Adipocyte (in vitro differentiated cells): Measurements from ENCODE around the gene CHD2.
"Not testable (repeated sequence)": the region's sequence is repeated elsewhere in the genome, so short reads cannot be mapped to it uniquely, and the experiment has no call there.

ENCODE experiments used
- DNase-seq: peaks from one replicate; pipeline ENCODE4 v3.0.0-alpha.2; 2015; ENCODE audit warnings: low read depth
- H3K27me3 ChIP-seq: replicated peaks from 2 replicates; pipeline ENCODE4 v1.7.0; 2013; ENCODE audit warnings: mild to moderate bottlenecking, low read length, moderate library complexity; ENCODE audit not compliant: control insufficient read depth, insufficient read depth
- H3K36me3 ChIP-seq: 2 replicates; pipeline ENCODE4 v1.7.0; 2013; ENCODE audit warnings: low read length, mild to moderate bottlenecking, moderate library complexity; ENCODE audit not compliant: control insufficient read depth, insufficient read depth, severe bottlenecking
- H3K4me1 ChIP-seq: 2 replicates; pipeline ENCODE4 v1.7.0; 2013; ENCODE audit warnings: mild to moderate bottlenecking, low read length, moderate library complexity; ENCODE audit not compliant: control insufficient read depth, insufficient read depth
- H3K4me3 ChIP-seq: 2 replicates; pipeline ENCODE4 v1.7.0; 2013; ENCODE audit warnings: mild to moderate bottlenecking, low read length, moderate library complexity
- H3K9ac ChIP-seq: 2 replicates; pipeline ENCODE4 v1.7.0; 2013; ENCODE audit warnings: mild to moderate bottlenecking, low read length, moderate library complexity
- H3K9me3 ChIP-seq: 2 replicates; pipeline ENCODE4 v1.7.0; 2013; ENCODE audit warnings: mild to moderate bottlenecking, low read length, moderate library complexity; ENCODE audit not compliant: control insufficient read depth

Gene CHD2

DNA sequence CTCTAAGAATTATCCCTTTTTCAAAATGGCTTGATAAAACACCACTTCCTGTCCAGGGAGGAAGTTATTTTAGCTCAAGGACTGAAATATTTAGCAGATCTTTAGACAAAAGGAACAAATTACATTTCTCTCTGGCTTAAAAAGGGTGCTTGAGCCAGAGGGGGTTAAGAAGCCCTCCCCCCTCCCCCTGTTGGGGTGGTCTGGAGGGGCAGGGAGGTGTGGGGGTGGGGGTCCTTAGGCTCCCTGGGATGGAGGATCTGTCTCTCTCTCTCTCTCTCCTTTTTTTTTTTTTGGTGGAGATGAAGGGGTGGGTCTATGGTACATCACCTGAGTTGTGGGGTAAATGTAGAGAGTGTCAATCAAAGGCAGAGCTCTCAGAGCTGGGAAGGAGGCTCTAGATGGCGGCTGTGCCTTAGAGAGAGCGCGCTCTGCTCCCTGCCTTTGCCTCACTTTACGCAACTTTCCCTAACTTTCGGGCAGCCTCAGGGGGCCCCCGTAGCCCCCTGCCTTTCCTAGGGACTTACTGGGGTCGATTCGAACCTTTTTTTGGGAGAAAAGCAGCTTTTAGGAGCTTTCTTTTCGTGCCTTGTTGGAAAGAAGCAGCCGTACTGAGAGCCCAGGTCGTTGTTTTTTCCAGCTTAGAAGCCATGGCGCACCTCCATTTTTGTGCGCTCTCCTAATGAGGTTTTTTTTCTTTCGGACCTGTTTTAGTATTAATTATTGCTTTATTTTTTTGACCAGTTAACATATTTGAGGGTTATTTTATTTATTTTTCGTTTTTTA, at the start of gene CHD2:
TSS of gene CHD2 (plus strand) at position 377 of the 783 bp plus-strand sequence. CDS start 914 bp downstream, outside the sequence.
- Histone ChIP-seq H3K36me3 (peaks cover 42% of the 10 kb centered on the region), H3K4me3 (peak within 1 kb of the TSS; percentile 96), H3K4me1 (peaks cover 31% of the 10 kb centered on the region), H3K9me3 (no peaks in the 10 kb centered on the region), H3K9ac (peak within 1 kb of the TSS; percentile 99), H3K27me3 (no peaks in the 10 kb centered on the region)
- peak; percentile 88 for DNase-seq

DNA sequence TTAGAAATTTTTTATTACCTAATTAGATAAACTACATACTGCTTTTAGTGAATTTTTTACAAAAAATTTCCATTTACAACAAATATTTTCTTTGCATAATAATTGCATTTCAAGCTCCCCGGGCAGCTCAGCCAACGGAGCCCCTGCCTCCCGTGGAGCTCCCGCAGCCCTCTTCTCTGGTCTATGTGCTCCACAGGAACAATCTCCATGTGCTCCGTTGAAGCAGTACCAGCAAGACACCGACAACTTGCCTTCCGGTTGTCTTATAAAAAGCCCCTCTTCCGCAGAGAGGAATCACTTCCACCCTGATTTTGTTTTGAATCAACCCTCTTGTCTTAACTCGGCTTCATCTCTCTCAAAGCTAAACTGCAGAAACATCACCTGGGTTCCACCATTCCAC, 46.9 kb upstream of the CHD2 start:
- Histone ChIP-seq H3K4me3 (no peak overlapping the region), H3K27me3 (no peaks in the 10 kb centered on the region), H3K36me3 (no peaks in the 10 kb centered on the region), H3K9me3 (no peaks in the 10 kb centered on the region), H3K9ac (no peak overlapping the region), H3K4me1 (peaks cover 9% of the 10 kb centered on the region)
- DNase-seq: no peak

DNA sequence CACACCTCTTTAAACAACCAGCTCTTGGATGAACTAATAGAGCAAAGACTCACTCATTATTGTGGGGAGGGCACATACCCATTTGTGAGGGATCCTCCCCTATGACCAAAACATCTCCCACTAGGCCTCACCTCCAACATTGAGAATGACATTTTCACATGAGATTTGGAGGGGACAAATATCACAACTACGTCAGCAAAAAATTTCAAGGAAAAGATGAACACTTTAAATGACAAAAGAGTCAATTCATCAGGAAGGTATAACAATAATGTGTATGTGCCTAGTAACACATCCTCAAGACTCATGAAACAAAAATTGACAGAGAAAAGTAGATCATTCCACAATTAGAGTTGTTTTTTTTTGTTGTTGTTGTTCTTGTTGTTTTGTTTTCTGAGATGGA, 38.4 kb upstream of the CHD2 start:
- H3K4me1 ChIP-seq: no peaks in the 10 kb centered on the region
- H3K4me3 ChIP-seq: no peak overlapping the region
- no peaks in the 10 kb centered on the region for H3K36me3 ChIP-seq
- peaks cover 4% of the 10 kb centered on the region for H3K9me3 ChIP-seq
- H3K27me3 ChIP-seq: no peaks in the 10 kb centered on the region
- DNase-seq: no peak
- H3K9ac ChIP-seq: no peak overlapping the region

DNA sequence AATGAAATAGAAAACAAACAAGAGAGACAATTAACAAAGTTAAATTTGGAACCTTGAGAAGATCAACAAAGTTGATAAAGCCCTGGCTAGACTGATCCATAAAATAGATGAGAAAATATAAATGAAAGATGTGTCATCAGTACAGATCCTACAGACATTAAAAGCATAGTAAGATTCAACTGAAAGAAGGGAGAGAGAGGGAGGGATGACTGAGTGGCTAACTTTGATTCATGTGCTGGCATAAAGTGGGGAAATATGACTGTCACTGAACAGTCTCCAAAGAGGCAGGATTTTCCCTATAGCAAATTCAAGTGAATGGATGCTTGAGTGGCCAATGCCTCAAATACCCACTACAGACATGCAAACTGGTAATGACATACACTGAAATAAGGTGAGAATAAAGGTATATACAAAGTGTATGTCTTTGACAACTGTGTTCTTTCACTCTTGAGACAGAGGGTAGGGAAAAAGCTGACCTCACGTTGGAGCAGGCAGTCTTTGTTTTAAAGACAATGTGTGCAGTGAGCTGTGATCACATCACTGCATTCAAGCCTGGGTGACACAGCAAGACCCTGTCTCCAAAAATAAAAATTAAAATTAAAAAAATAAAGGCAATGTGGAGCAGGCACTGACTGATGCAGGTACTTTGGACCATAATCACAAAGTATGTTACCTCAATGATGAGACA, 35.9 kb upstream of the CHD2 start:
- Histone ChIP-seq H3K36me3 (no peaks in the 10 kb centered on the region), H3K4me1 (peaks cover 6% of the 10 kb centered on the region), H3K4me3 (no peak overlapping the region), H3K9me3 (peaks cover 4% of the 10 kb centered on the region), H3K27me3 (no peaks in the 10 kb centered on the region), H3K9ac (no peak overlapping the region)
- no peak for DNase-seq

DNA sequence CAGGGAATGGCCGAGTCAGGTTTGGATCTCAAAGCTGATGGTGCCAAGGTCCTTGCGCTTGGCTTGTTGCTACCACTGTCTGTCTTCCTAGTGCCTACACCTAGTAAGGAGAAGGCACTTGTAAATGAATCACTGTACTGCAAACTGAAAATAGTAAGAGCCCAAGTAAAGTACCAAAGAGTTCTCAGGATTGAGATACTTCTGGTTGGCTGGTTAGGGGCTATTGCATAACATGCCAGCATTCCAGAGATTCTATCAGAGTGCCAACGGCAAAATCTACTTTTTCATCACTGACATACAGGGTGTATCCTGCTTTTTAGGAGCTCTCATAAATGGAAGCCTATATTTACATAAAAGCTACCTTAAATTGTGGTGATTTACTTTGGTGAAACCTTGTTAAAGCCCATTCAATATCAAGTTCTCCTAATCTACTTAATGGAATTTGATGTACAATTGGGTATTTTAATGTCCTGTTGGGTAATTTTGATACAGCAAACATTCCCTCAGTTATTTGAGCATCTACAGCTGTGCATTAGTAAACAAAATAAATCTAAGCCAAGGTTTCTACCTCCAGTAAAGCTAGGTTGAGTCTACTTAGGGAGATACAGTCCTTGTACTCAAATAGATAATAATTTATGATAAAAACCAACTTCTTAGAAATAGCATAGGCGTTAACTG, 30.7 kb upstream of the CHD2 start:
- H3K36me3 ChIP-seq: no peaks in the 10 kb centered on the region
- no peak overlapping the region for H3K9ac ChIP-seq
- peaks cover 13% of the 10 kb centered on the region for H3K4me1 ChIP-seq
- H3K27me3 ChIP-seq: no peaks in the 10 kb centered on the region
- H3K4me3 ChIP-seq: peak overlapping the region; percentile 13
- H3K9me3 ChIP-seq: no peaks in the 10 kb centered on the region
- DNase-seq: peak; percentile 75

DNA sequence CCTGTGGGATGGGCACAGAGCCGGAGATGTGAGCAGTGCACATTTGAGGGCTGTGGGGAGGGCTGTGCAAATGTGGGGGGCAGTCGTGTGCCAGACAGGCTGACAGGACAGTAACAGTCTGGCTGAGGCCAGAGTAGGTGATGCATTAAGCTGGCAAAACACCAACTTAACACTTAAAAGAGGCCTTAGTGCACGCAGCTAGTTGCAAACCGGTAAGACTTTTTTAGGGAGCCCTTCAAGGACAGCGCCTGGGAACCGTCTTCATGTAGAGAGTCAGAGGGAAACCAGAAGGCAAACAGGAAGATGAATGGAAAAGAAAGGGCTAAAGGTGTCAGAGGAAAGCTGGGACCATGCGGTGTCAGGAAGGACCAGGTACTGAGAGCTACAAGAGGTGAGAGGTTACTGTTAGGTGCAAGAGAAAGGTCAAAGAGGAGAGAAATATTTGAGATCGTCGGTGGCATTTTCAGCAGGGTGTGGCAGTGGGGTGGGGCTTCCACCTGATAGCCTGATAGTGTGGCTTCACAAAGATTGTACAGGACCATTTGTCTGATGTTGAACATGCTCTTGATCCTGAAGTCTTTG, 30.0 kb upstream of the CHD2 start:
- H3K4me3 ChIP-seq: no peak overlapping the region
- no peaks in the 10 kb centered on the region for H3K36me3 ChIP-seq
- DNase-seq: no peak
- H3K9ac ChIP-seq: no peak overlapping the region
- H3K27me3 ChIP-seq: no peaks in the 10 kb centered on the region
- H3K4me1 ChIP-seq: peaks cover 13% of the 10 kb centered on the region
- H3K9me3 ChIP-seq: no peaks in the 10 kb centered on the region

DNA sequence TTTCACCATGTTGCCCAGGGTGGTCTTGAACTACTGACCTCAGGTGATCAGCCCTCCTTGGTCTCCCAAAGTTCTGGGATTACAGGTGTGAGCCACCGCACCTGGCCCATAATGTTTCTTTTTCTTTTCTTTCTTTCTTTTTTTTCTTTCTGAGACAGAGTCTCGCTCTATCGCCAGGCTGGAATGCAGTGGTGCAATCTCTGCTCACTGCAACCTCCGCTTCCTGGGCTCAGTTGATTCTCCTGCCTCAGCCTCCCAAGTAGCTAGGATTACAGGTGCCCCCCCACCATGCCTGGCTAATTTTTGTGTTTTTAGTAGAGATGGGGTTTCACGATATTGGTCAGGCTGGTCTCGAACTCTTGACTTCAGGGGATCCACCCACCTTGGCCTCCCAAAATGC, 27.2 kb upstream of the CHD2 start:
- peaks cover 13% of the 10 kb centered on the region for H3K4me1 ChIP-seq
- not testable (repeated sequence) for H3K4me3 ChIP-seq, H3K9ac ChIP-seq, H3K27me3 ChIP-seq, DNase-seq, H3K9me3 ChIP-seq, H3K36me3 ChIP-seq

DNA sequence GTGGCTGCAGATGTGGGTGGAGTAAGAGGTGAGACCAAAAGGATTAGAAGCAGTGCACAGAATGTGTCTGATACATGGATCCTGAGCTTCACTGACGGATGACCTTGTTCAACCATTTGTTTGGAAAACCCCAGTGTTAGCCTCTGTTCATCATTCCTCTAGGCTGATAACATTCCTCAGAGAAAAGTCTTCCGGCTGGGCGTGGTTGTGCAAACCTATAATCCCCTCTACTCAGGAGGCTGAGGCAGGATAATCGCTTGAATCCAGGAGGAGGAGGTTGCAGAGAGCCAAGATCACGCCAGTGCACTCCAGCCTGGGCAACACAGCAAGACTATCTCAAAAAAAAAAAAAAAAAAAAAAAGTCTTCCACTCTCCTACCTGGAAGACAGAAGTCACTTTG, 23.1 kb upstream of the CHD2 start:
- no peak overlapping the region for H3K4me3 ChIP-seq
- no peaks in the 10 kb centered on the region for H3K36me3 ChIP-seq
- peaks cover 13% of the 10 kb centered on the region for H3K4me1 ChIP-seq
- H3K9me3 ChIP-seq: no peaks in the 10 kb centered on the region
- H3K27me3 ChIP-seq: no peaks in the 10 kb centered on the region
- no peak for DNase-seq
- H3K9ac ChIP-seq: no peak overlapping the region

DNA sequence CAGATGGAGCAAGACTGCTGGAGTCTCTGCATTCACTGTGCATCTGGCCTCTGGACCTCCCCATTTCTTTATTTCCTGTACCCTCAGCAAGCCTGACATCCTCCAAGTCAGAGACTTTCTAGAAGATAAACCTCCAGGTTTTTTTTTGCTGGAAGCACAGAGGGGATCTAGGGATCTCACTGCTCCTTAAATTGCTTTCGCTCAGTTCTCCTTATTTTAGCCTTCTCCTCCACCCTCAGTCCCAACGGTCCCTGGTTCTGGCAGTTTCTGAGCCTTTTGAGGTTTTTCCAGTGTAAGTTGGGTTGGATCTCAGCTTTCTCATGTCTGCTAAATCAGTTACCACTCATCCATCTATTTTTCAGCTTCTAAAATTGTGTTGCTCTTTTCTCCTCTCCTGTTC, 22.7 kb upstream of the CHD2 start:
- Histone ChIP-seq H3K4me3 (no peak overlapping the region), H3K27me3 (no peaks in the 10 kb centered on the region), H3K36me3 (no peaks in the 10 kb centered on the region), H3K9me3 (no peaks in the 10 kb centered on the region), H3K9ac (no peak overlapping the region), H3K4me1 (peaks cover 14% of the 10 kb centered on the region)
- DNase-seq: no peak

DNA sequence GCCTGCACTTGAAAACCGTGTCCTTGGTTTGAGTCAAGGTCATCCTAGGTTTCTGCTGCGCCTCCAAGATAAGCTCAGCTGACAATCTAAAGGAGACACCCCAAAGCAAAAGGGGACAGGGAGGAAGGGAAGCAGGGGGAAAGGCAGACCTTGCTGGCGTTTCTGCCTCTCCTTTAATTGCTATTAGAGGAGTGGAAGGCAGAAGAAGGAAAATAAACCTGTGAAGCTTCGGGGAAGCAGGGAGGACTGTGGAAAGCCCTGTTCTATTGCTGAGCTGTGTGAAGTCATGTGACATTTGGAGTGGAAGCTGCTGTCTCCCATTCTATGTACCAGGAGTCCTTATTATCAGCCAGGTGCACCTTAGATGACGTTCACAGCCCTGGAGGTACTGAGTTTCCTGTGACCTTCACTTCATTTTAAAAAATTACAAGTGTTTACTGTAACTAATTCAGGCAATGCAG, 21.5 kb upstream of the CHD2 start:
- Histone ChIP-seq H3K27me3 (no peaks in the 10 kb centered on the region), H3K9me3 (no peaks in the 10 kb centered on the region), H3K9ac (no peak overlapping the region), H3K4me3 (no peak overlapping the region), H3K4me1 (peaks cover 14% of the 10 kb centered on the region), H3K36me3 (no peaks in the 10 kb centered on the region)
- DNase-seq: no peak
